DOHH2 (cell line): ENCODE measurements around the gene STATH.
"Not testable (repeated sequence)": the region's sequence is repeated elsewhere in the genome, so short reads cannot be mapped to it uniquely, and the experiment has no call there.

Experiments used
- H3F3A ChIP-seq: fragments of 200-600 bp; sonication (generic), shearing (Covaris generic); 2 replicates; pipeline ENCODE4 v1.6.0; 2016; ENCODE audit warnings: antibody characterized with exemption, mild to moderate bottlenecking; ENCODE audit not compliant: control insufficient read depth, insufficient read depth
- H3K27ac ChIP-seq: fragments of 200-600 bp; sonication (generic); 2 replicates; pipeline ENCODE4 v1.5.1; 2014; ENCODE audit warnings: low read depth, mild to moderate bottlenecking, low read length, moderate library complexity
- H3K27me3 ChIP-seq: fragments of 200-600 bp; sonication (generic); 2 replicates; pipeline ENCODE4 v1.6.1; 2014; ENCODE audit warnings: mild to moderate bottlenecking, low read length, mixed read lengths; ENCODE audit not compliant: control insufficient read depth
- H3K36me3 ChIP-seq: fragments of 200-600 bp; sonication (generic); 2 replicates; pipeline ENCODE4 v1.6.1; 2014; ENCODE audit warnings: mild to moderate bottlenecking, low read length, moderate library complexity, mixed read lengths; ENCODE audit not compliant: control insufficient read depth
- H3K4me1 ChIP-seq: fragments of 200-600 bp; sonication (generic); 2 replicates; pipeline ENCODE4 v1.6.1; 2014; ENCODE audit warnings: mild to moderate bottlenecking, low read length, mixed read lengths; ENCODE audit not compliant: control insufficient read depth
- H3K4me2 ChIP-seq: fragments of 200-600 bp; sonication (generic); 2 replicates; pipeline ENCODE4 v1.6.0; 2014; ENCODE audit warnings: mild to moderate bottlenecking, low read length, moderate library complexity
- H3K4me3 ChIP-seq: fragments of 200-600 bp; sonication (generic); 2 replicates; pipeline ENCODE4 v1.5.1; 2014; ENCODE audit warnings: mild to moderate bottlenecking, low read length, mixed read lengths
- H3K79me2 ChIP-seq: fragments of 200-600 bp; sonication (generic); 2 replicates; pipeline ENCODE4 v1.6.1; 2014; ENCODE audit warnings: mild to moderate bottlenecking, low read length, mixed read lengths; ENCODE audit not compliant: control insufficient read depth
- H3K9me2 ChIP-seq: fragments of 200-600 bp; sonication (generic); replicated peaks from 2 replicates; pipeline ENCODE4 v1.6.1; 2014; ENCODE audit warnings: mild to moderate bottlenecking, low read length, mixed read lengths; ENCODE audit not compliant: control insufficient read depth
- H3K9me3 ChIP-seq: fragments of 200-600 bp; sonication (generic); 2 replicates; pipeline ENCODE4 v1.6.1; 2014; ENCODE audit warnings: antibody characterized with exemption, low read length, mixed read lengths; ENCODE audit not compliant: control insufficient read depth, insufficient read depth
- H4K20me1 ChIP-seq: fragments of 200-600 bp; sonication (generic); 2 replicates; pipeline ENCODE4 v1.6.0; 2014; ENCODE audit warnings: low read depth, mild to moderate bottlenecking, antibody characterized with exemption, low read length, moderate library complexity; ENCODE audit not compliant: control insufficient read depth, insufficient read depth
- CTCF ChIP-seq: fragments of 200-600 bp; sonication (generic); IDR thresholded peaks from one replicate; pipeline ENCODE4 v1.5.1; 2014; ENCODE audit warnings: antibody characterized with exemption, mild to moderate bottlenecking, low read depth, low read length; ENCODE audit not compliant: poor library complexity, severe bottlenecking
- EZH2phosphoT487 ChIP-seq: fragments of 200-600 bp; sonication (generic); IDR thresholded peaks from 2 replicates; pipeline ENCODE4 v1.6.1; 2017; ENCODE audit warnings: borderline replicate concordance, mild to moderate bottlenecking, antibody characterized with exemption, low read length, moderate library complexity, mixed read lengths

The STATH gene

GRCh38 chr4:70002507-70002906, 6.7 kb downstream of the STATH start:
- Histone ChIP-seq H3K4me1 (no peaks in the 10 kb centered on the region), H4K20me1 (no peaks in the 10 kb centered on the region), H3K79me2 (no peaks in the 10 kb centered on the region), H3K27me3 (no peaks in the 10 kb centered on the region), H3K36me3 (no peaks in the 10 kb centered on the region), H3K27ac (no peak overlapping the region), H3K4me3 (no peak overlapping the region), H3K4me2 (no peak overlapping the region), H3K9me3 (no peaks in the 10 kb centered on the region), H3F3A (peaks cover 3% of the 10 kb centered on the region; the same call in 1 of the 2 replicates), H3K9me2 (no peaks in the 10 kb centered on the region)
- no peak for TF ChIP-seq CTCF
- TF ChIP-seq EZH2phosphoT487: no peak

- Histone ChIP-seq H3K4me1 (no peaks in the 10 kb centered on the region), H3K27ac (no peak overlapping the region), H3K4me2 (no peak overlapping the region), H4K20me1 (no peaks in the 10 kb centered on the region), H3K79me2 (no peaks in the 10 kb centered on the region), H3K9me3 (no peaks in the 10 kb centered on the region), H3K9me2 (no peaks in the 10 kb centered on the region), H3F3A (peaks cover 3% of the 10 kb centered on the region; the same call in 1 of the 2 replicates), H3K36me3 (no peaks in the 10 kb centered on the region), H3K27me3 (no peaks in the 10 kb centered on the region), H3K4me3 (no peak overlapping the region)
- no peak for TF ChIP-seq CTCF
- no peak for TF ChIP-seq EZH2phosphoT487
These were observed 13.0 kb downstream of the STATH start for GRCh38 chr4:70008771-70009170.

GRCh38 chr4:70019006-70019405, 23.2 kb downstream of the STATH start:
- not testable (repeated sequence) for H3K27ac ChIP-seq, H3K36me3 ChIP-seq, H3K79me2 ChIP-seq, H3K9me2 ChIP-seq, H3K4me1 ChIP-seq, H3K4me2 ChIP-seq, H3K4me3 ChIP-seq, H3K9me3 ChIP-seq, H3F3A ChIP-seq, H4K20me1 ChIP-seq, H3K27me3 ChIP-seq

- no peak for TF ChIP-seq EZH2phosphoT487
- TF ChIP-seq CTCF: no peak
- Histone ChIP-seq H3K9me2 (no peaks in the 10 kb centered on the region), H3F3A (no peaks in the 10 kb centered on the region)
These were observed 27.5 kb downstream of the STATH start for GRCh38 chr4:70023218-70023617.

More at GRCh38 chr4:70023218-70023617, 27.5 kb downstream of the STATH start:
- Histone ChIP-seq H3K4me3 (no peak overlapping the region), H3K79me2 (no peaks in the 10 kb centered on the region), H3K36me3 (no peaks in the 10 kb centered on the region), H3K4me1 (no peaks in the 10 kb centered on the region), H3K9me3 (no peaks in the 10 kb centered on the region), H4K20me1 (no peaks in the 10 kb centered on the region), H3K4me2 (no peak overlapping the region), H3K27me3 (no peaks in the 10 kb centered on the region), H3K27ac (no peak overlapping the region)
